Neutrophil (primary cell): ENCODE results near the gene DPEP2.

Source experiments
- H3K27ac ChIP-seq: fragments of 200-600 bp; sonication (generic); 2 replicates; pipeline ENCODE4 v1.5.1; 2016; ENCODE audit warnings: mild to moderate bottlenecking, moderate library complexity
- H3K27me3 ChIP-seq: fragments of 200-600 bp; sonication (generic); 2 replicates; pipeline ENCODE4 v1.6.0; 2016; ENCODE audit warnings: mild to moderate bottlenecking
- H3K36me3 ChIP-seq: fragments of 200-600 bp; sonication (generic); 2 replicates; pipeline ENCODE4 v1.5.1; 2017
- H3K4me1 ChIP-seq, 2 experiments: fragments of 200-600 bp in 1 of 2; sonication (generic) in 1 of 2; 1 replicate in 1 of 2; 2 replicates in 1 of 2; pipeline versions ENCODE4 v1.5.1 to v1.6.1; 2013 to 2016; ENCODE audit warnings: low read depth in 1 of 2, low read length in 1 of 2, mild to moderate bottlenecking in 1 of 2, moderate library complexity in 1 of 2; ENCODE audit not compliant: control insufficient read depth in 1 of 2, insufficient read depth in 1 of 2
- H3K4me3 ChIP-seq, 2 experiments: fragments of 200-600 bp in 1 of 2; sonication (generic) in 1 of 2; 1 replicate in 1 of 2; 2 replicates in 1 of 2; pipeline ENCODE4 v1.5.1; 2013 to 2016; ENCODE audit warnings: low read depth in 1 of 2, low read length in 1 of 2, mild to moderate bottlenecking in 1 of 2, moderate library complexity in 1 of 2
- H3K9me3 ChIP-seq: fragments of 200-600 bp; sonication (generic); 2 replicates; pipeline ENCODE4 v1.5.1; 2016
- CTCF ChIP-seq: fragments of 200-600 bp; sonication (generic); IDR thresholded peaks from 2 replicates; pipeline ENCODE4 v1.5.1; 2016; ENCODE audit warnings: antibody characterized with exemption

Gene DPEP2

DNA sequence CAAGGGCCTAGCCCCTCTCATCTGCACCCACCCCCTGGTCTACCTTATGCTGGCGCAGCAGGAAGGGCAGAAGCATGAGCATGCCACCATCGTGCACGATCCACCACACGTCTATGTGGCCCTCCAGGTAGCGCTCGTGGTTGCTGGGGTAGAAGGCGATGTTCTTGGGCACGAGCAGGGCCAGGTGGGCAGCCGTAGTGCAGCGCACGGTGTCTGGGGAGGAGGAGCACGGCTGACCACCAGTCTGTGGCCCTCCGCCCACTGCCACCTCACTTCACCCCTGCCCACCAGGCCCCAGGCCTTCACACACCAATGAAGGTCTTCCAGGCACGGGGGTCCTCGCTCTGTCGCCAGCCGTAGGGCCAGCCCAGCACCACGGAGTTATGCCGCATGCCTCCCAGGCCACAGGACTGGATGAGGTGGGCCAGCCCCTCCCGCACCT is 53.1 kb downstream of the DPEP2 start:
- Histone ChIP-seq H3K9me3 (no peaks in the 10 kb centered on the region), H3K27ac (no peak overlapping the region), H3K27me3 (no peaks in the 10 kb centered on the region), H3K36me3 (peaks cover 68% of the 10 kb centered on the region), H3K4me3 (no peak overlapping the region), H3K4me1 (no peaks in the 10 kb centered on the region)
- TF ChIP-seq CTCF = no peak

DNA sequence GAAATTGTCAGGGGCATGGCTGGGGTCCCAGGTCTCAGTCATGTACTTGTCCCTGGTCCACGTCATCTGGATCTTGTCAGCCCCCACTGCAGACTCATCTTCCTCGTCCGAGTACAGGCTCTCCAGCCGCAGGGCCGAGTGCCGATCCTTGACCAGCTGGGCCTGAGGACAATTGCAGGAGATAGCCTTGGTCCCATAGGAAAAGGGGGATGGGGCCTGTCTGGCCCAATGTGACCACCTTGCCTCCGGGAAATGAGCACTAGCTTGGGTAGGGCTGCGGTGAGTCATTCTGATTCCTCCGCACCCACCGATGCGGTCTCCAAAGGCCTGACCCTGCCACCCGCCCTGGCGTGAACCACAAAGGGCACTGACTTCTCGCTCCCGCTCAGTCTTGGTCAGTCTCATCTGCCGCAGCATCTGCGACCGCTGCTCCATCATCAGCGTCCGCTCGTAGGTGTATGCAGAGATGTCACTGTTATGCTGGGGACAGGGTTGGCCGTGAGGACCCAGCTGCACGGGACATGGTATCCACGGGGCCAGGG is 53.8 kb downstream of the DPEP2 start:
- no peak for TF ChIP-seq CTCF
- H3K27ac ChIP-seq = no peak overlapping the region
- H3K4me3 ChIP-seq = no peak overlapping the region
- no peaks in the 10 kb centered on the region for H3K9me3 ChIP-seq
- H3K4me1 ChIP-seq = no peaks in the 10 kb centered on the region
- peaks cover 61% of the 10 kb centered on the region for H3K36me3 ChIP-seq
- H3K27me3 ChIP-seq = no peaks in the 10 kb centered on the region

GRCh38 chr16:67944690-67945391 is 54.4 kb downstream of the DPEP2 start:
- no peaks in the 10 kb centered on the region for H3K9me3 ChIP-seq
- peaks cover under 1 to 6% of the 10 kb centered on the region in 2 experiments for H3K4me1 ChIP-seq
- no peaks in the 10 kb centered on the region for H3K27me3 ChIP-seq
- H3K27ac ChIP-seq = no peak overlapping the region
- no peak for TF ChIP-seq CTCF
- no peak overlapping the region for H3K4me3 ChIP-seq
- peaks cover 57% of the 10 kb centered on the region for H3K36me3 ChIP-seq

- no peak for TF ChIP-seq CTCF
- Histone ChIP-seq H3K4me1 (peaks cover 3 to 9% of the 10 kb centered on the region in 2 experiments), H3K9me3 (no peaks in the 10 kb centered on the region), H3K27ac (no peak within 1 kb of the TSS), H3K4me3 (no peak within 1 kb of the TSS), H3K27me3 (no peaks in the 10 kb centered on the region), H3K36me3 (peaks cover 55% of the 10 kb centered on the region)
Measured at GRCh38 chr16:67943619-67944504, 55.4 kb downstream of the DPEP2 start, which contains the start of gene LCAT. LCAT (minus strand) TSS chr16:67944120; CDS start chr16:67944101, 19 bp downstream.

DNA sequence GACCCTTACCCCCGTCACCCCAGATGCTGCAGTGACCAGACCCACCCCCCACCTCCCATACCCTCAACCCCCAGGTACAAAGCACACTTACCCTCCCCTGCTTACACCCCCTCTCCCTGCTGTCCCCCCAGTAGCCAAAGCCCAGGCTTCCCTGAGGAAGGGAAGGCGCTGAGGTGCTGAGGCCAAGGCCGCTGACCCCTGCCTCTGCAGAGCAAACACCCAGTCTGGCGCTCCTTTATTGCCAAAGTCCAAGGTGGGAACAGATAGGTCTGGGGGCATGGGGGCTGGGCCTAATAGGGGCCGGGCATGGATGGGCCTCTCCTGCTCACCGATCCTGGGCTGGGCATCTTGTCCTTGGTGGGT is 56.0 kb downstream of the DPEP2 start:
- H3K36me3 ChIP-seq = peaks cover 55% of the 10 kb centered on the region
- H3K27ac ChIP-seq = no peak overlapping the region
- peaks cover 3 to 9% of the 10 kb centered on the region in 2 experiments for H3K4me1 ChIP-seq
- no peaks in the 10 kb centered on the region for H3K9me3 ChIP-seq
- no peak overlapping the region for H3K4me3 ChIP-seq
- no peaks in the 10 kb centered on the region for H3K27me3 ChIP-seq
- no peak for TF ChIP-seq CTCF
